Tongue (tissue), 2 donors: ENCODE data around the gene CBR4. TPM values are rescaled to one million over a fixed set of nuclear protein-coding genes. Genes with fewer than 3 reads are reported as not detected.
"Not testable (repeated sequence)": the region's sequence is repeated elsewhere in the genome, so short reads cannot be mapped to it uniquely, and the experiment has no call there.

Experiments
- DNase-seq: peaks from one replicate; pipeline ENCODE4 v3.0.0-alpha.2; 2015
- total RNA-seq: library from RNA; depleted of rRNA; stranded (reverse); fragments of >200 nt; gene quantifications from one replicate; pipeline ENCODE4 v1.2.3, GENCODE V29; 2014

Gene CBR4
- total RNA-seq = 28.4 TPM

DNA sequence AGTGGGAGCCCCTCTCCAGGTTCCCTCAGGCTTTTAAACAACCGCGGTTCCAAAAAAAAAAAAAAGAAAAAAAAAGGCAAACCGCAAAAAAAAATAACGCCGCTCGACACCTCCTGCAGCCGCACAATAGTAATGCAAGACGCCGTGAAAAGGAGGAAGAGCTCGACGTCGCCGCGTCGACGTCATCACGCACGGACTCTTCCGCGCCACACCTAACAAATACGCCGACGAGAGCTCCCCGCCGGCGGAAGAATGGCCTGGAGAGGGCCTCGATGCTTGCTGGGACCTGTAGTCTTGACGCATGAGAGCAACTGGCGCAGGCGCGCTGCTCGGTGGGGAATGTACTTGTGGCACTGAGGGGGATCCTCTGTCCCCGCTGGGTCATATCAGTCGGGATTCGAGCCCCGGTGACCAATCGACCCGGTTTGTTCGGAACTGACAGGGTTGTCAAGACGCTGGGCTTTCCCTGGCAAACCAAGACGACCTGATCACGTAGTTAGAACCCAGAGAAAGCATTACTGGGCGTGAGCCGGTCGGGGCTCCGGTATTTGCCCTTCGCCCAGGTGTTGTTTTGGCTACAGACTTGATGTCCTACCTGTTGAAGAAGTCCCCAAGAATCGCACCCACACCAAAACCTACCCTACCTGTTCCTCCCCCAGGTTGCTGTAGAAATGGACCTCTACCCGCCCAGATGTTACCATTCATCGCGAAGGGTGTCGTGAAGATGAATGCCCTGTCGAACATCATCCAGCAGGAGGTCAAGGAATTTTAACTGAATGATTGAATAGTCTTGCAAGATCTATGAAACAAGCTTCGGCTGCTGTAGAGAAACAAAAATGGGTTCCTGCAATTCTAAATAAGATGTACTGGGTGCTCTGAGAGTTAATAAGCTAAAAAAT, at the start of gene CBR4:
TSS of gene CBR4 (minus strand) at position 131 of the 899 bp plus-strand sequence. CDS start 166 bp downstream, outside the sequence.
- DNase-seq = peak; percentile 100

DNA sequence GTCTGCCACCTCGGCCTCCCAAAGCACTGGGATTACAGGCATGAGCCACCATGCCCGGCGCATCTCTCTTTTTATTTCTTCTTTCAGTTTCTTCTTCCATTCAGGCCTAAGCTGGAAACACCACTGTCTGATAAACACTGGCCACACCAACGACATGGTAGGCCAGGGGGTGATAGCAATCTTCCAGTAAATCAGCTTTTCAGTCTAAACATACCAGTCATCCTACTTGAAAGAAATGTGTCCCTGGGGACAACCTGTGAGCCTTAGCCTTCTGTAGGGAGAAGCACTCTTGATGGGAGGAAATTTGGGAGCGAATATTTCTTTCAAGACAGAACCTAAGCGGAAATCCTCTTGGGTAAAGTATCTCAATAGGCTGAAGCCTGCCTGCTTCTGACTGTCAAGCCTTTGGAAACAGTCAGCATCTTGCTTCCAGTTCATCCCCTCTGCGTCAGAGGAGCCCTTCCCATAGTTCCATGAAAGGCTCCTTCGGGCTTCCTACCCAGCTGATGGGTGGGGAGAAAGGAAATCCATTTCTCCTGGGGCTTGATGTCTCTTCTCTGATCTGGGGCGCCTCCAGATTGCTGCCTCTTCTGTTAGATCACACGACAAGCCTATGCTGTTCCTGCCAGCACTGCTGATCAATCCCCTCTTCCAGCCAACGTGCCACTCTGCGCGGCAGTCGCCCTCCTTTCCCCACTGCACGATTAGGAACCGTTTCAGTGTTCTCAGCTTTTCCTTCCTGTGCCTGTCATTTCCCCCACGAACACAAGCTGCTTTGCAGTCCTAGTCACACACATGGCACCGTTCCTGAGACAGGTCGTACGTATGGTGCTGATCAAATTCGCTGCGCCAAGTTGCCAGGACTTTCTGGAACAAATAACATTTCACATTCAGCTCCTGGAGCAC, 49.5 kb upstream of the CBR4 start:
- DNase-seq = peak; percentile 73

DNA sequence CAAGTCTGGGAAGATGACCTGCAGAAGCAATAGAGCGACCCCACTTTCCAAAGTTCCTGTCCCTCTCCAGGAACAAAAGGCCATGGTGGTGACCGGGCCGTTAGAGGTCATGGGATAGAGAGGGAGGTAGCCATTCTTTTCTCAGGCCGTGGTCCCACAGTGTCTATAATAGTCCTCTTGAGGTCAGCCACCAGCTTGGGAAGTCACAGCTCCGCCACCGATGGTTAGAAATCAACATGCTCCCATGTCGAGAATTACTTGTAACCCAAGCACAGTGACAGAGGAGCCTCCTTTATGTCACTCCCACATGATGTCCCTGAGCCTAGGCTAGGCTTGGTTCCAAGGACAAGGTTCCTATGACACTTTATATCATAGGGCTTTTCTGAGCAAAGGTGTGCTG, 48.3 kb upstream of the CBR4 start:
- no peak for DNase-seq

DNA sequence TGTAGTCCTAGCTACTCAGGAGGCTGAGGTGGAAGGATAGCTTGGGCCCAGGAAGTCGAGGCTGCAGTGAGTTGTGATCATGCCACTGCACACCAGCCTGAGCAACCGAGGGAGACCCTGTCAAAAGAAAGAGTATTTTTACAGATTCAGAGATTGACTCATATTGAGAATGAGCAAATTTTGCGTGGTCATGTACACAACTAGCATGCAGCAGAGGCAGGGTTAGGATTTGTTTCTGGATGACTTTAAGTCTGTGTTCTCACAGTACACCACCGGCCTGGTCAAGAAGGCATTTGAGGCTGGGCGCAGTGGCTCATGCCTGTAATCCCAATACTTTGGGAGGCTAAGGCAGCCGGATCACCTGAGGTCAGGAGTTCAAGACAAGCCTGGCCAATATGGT, 44.8 kb upstream of the CBR4 start:
- no peak for DNase-seq

DNA sequence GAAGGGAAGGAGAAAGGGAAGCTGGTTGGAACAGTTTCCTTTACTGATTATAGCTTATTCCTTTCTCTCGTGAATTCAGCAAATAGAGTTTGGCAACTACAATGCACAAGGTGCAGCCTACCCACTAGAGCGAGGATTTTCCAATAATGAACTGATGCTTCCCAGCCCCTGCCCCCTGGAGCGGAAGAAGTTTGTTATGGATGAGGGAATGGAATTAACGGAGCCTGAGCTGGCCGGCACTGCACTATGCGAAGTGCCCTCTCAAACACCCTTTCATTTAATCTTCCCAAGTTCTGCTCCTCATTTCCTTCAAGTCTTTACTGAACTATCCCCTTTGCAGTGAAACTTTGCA, 42.5 kb upstream of the CBR4 start:
- DNase-seq = no peak

DNA sequence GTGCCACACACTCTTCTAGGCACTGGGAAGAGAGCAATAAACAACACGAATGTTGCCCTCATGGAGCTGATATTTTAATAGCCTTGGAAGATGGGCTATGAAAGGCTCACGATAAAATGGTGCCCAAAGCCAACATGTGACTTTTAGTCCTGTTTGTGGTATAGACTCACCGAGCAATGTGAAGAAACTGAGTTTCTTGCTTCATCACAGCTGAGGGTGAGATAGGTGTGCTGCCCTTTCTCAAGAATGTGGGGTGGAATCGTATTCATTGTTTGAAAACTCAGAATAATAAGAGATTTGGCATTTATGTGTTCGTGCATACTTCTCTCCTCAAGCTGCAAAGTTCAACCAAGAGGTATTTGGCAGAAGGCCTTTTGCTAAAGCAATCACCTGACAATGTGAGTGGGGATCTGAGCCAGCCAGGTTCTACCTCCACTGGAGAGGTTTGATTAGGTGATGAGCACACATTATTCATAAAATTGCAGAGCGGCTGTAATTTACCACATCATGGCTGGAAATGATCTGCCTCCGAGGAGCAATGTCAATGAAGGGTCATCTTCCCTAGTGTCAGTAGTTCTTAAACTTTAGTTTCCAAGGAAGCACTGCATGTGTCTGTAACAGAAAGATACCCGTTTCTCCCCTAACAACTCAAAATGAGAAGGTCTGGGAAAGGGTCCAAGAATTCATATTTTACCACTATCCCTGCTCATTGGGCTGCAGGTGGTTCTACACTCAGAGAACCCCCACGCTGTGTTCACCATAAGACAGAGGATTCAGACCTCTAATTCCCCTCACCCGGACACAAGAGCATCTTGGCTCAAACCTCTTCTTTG, 41.9 kb upstream of the CBR4 start:
- DNase-seq = peak; percentile 84

DNA sequence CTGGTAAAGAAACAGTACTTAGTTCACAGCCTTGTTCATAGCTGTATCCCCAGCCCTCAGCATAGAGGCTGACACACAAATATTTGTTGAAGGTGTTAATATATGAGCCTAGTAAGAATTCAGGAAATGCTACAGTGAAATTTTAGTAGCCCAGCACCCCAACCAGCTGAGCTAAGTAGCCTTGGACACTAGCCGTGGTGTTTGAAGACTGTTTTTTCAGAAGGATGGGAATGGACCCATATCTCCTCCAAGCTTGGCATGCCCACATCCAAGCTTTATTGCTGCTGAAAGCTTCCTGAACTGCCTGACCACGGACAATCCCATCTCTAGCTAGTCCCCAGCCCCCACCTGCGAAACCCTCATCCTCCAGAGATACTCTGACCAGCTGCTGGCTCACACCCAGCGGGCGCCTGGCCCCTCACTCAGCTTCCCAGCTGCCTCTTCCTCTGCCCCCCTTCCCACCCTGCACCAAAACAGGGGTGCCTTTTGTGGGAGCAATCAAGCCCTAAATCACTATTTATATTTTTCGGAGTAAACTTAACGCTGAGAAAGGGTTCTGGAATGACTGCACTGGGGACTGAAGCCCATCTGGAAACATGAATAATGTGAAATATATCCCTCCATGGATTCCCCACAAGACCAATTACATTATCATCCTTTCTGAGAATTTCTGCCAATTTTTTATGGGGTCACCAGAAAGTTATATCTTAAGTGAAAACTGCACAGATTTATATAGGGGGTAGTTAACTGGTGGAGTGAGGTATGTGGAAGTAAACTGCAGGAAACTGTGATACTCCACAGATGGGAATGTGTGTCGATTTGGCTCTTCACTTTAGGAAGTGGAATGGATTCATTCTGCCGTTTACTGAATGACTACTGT, 41.1 kb upstream of the CBR4 start:
- peak; percentile 70 for DNase-seq

DNA sequence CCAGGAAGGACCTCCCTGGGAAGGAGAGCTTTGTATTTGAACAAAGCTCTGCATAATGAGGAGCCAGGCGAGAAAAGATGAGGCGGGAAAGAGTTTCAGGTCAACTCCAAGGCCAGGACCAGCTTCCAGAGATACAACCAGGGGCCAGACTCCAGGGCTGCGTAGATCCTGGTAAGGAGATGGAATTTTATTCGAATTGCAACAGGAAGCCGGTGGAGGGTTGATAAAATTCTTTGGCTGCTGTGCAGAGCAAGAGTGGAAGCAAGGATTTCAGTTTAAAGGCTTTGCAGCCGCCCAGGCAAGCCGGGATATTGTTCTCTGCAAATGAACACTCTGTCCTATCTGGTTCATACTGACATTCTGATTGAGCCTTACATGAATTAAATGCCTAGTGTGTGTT, 40.2 kb upstream of the CBR4 start:
- DNase-seq = no peak

DNA sequence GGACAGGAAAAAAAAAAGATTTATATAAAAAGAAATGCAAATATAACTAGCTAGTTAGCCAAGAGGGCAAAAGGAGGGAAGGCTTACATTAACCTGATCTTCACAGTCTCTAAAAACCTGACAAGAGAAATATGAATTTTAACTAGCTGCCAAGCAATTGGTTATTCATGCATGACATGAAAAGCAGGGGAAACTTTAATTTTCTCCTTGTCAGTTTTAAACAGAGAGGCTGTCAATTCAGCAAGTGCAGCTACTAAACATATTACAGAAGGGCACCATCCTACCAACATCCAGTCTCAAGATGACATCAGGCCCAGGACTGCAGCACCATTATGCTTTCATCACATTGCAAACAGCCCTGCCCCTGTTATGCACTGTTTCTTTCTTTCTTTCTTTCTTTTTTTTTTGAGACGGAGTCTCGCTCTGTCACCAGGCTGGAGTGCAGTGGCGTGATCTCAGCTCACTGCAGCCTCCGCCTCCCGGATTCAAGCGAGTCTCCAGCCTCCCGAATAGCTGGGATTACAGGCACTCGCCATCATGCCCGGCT, 38.9 kb upstream of the CBR4 start:
- DNase-seq = no peak

DNA sequence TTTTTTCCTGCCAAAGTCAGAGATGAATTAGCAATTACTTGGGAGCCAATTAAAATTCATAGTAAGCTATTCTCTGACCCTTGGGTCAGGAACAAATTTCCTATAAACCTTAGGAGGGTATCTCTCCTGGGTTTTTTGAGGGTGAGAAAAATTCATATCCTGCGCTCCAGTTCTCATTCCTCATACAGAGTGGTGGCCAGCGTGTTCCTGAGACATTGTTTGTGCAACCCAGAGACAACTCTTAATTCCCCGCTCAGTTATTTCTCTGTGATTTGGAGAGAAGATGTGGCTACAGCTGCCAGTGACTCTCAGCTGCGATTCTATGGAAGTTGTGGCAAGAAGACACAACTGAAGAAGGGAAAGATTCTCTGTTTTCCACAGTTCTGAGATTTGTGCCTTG, 37.9 kb upstream of the CBR4 start:
- peak; percentile 38 for DNase-seq

DNA sequence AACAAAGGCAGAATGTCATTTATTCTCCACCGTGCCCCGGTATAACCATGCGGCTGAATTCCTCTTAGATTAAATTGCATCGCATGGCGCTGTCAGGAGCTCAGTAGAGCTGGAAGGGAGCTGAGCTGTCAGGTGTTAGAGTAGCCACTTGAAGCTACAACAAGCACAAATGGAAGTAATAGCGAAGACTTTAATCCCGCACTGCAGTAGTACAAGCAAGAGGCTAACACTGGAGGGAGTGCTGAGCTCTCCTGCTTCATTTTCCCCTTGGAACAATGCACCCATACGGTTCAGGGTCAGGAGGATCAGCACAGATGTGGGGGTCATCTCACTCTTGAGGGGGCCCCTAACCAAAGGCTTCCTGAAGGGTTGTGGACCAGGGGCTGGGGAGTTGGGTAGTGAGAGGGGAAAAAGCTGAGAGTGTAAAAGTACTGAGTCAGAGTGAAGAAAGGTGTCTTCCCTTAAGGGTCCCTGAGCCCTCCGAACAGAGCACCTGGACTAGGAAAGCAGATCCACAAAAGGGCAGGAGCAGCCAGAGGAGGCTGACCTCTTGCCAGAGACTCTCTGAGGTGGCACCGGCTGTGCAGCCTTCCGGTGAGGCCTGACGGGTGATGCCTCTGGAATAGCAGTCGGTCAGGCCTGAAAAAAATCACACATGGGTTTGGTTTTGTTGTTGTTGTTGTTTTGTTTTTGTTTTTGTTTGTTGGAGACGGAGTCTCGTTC, 36.0 kb upstream of the CBR4 start:
- no peak for DNase-seq

DNA sequence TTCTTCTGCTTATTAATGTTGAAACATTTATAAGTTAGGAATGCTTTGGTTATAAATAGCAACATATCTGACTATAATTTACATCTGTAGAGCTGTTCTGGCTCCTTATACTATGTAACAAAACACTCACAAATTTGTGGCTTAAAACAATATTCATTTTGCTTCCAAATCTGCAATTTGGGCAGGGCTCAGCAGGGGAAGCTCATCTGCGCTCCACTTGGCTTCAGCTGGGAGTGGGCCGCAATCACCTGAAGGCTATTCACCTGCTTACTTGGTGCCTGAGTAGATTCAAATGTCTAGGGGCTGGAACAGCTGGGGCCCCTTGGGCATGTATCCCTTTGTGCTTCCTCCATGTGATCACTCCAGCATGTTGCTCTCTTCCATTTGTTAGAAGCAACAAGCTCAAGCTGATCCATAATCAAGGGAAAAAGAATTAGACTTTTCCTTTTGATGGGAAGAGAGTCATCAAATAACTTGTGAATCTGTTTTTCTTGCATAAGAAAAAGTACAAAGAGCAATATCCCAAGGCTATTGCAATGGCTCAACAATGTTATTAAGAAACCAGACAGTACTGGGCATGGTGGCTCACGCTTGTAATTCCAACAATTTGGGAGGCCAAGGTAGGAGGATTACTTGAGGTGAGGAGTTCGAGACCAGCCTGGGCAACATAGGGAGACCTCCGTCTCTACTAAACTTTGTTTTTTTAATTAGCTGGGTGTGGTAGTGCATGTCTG, 34.8 kb upstream of the CBR4 start:
- no peak for DNase-seq

DNA sequence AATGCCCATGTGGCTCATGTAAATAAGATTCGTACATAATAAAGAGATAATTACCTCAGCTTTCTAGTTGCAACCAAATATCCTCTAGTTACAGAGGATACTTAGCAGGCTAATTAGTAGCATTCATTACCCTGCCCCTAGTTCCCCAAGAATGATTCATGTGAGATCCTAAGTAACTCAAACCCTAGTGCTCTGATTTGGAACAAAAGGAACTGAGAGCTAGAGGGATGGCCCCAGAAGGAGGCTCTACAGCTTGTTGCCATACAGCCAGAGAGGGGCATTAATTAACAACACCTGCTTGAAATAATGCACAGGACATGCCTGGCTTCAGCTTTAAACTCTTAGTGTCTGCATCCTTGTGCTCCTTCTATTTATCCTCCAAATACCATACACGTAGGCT, 32.6 kb upstream of the CBR4 start:
- DNase-seq = no peak

DNA sequence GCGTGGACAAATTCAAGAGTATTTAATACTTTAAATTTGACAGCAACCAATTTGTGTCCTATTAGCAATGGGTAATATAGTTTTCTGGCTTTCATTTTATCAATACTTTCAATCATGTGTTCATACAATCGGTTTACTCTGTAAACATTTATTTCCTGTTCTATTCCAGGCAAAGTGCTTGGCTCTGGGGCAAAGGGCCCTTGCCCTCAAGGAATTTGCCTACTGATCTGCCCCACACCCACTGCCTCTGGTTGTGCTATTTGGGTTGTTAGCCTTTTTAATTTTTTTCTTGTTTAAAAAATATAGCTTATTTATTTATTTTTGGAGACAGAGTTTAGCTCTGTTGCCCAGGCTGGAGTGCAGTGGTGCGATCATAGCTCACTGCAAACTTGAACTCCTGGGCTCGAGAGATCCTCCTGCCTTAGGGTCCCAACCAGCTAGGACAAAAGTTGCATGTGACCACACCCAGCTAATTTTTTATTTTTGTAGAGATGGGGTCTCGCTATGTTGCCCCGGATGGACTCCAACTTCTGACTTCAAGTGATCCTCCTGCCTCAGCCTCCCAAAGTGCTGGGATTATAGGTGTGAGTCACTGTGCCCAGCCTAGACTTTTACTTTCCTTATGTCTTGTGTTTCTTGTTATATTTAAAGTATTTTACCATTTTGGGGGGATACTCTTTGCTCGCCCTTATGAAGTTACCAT, 30.7 kb upstream of the CBR4 start:
- DNase-seq = no peak

DNA sequence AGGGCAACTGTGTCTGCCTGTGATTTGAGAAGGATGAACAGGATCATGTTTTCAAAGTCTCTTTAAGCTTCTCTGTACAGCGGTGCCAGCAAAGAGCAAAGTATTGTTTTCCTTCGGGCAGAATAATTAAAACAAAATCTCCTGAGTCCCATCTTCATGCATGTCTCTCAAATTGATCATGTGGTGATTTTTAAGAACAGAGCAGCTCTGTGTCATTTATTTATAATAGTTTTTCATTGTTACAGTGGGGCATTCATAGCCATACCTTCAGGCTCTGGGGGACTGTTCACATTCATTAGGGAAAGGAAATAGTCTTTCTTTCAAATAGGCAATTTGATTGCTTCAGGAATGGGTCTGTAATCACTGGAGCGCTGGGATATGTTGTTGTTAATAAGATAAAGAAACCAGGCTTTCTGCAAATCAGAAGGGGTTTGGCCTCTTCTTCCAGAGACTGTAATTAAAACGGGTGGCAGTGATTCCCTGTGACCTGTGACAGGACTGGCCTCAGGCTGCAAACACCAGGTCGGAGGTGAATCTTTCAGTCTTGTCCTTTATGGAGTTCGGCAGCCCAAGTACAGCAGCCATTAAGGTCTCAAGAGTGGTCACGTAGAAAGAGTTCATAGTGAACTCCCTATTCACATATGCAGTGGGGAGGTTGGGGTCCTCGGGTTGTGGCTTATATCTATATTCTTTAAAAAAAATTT, 29.3 kb upstream of the CBR4 start:
- DNase-seq = no peak

DNA sequence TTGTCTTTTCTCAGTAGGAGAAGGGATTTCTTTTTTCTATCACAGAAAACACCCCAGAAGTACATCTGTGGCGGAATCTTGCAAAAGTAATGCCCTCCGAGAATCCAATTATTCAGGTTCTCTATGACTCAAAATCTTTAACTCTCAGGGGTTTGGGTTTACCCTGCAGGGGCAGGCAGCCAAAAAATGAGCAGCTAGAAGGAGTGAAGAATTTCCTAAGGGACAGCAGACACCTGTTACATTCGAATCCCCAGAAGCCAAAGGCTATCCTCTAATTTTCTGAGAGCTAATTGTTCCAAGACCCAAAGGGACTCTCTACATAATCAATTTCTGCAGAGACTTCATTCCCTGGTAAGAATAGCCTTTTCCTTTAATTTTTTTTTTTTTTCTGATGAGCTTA, 27.5 kb upstream of the CBR4 start:
- DNase-seq = peak; percentile 61

DNA sequence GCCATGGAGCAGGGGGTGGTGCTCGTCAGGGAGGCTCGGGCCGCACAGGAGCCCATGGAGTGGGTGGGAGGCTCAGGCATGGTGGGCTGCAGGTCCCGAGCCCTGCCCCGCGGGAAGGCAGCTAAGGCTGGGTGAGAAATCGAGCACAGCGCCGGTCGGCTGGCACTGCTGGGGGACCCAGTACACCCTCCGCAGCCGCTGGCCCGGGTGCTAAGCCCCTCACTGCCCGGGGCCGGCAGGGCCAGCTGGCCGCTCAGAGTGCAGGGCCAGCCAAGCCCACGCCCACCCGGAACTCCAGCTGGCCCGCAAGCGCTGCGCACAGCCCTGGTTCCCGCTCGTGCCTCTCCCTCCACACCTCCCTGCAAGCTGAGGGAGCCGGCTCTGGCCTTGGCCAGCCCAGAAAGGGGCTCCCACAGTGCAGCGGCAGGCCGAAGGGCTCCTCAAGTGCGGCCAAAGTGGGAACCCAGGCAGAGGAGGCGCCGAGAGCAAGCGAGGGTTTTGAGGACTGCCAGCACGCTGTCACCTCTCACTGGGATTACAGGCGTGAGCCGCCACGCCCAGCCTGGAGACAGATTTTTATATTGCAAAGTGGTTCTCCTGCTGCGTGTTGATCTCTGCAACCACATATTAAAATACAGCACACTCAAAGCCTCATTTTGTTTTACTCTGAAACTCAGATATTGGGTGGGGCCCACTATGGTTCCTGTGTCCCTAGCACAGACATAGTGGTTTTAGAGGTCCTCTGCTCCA, 26.0 kb upstream of the CBR4 start:
- not testable (repeated sequence) for DNase-seq

DNA sequence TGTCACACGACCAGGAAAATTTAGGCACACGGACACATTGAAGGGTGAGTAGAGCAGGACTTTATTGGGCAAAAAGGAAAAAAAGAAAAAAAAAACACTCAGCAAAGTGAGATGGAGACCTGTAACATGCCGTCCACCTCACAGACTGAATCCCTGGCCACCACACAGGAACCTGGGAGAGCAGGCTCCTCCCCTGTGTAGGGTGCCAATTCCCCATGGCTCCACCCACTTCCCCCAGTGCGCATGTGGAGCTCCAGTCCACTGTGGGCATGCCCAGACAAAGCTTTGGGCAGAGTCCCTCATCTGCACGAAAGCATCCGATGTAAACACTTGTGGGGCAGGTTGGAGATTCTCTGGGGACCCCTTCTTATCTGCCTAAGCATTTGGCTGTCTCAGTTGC, 23.6 kb upstream of the CBR4 start:
- no peak for DNase-seq
